Fibroblast of lung (primary cell): Measurements from ENCODE around the gene ITFG1.

Source experiments
- CTCF ChIP-seq, 2 donors: IDR thresholded peaks in 1 of 2; conservative IDR thresholded peaks in 1 of 2; 1 replicate in 1 of 2; 2 replicates in 1 of 2; pipeline ENCODE4 v1.5.1; 2011 to 2012; ENCODE audit warnings: low read length in 2 of 2, control low read depth in 1 of 2, inconsistent platforms in 1 of 2, low read depth in 1 of 2, mild to moderate bottlenecking in 1 of 2
- EZH2 ChIP-seq: IDR thresholded peaks from 2 replicates; pipeline ENCODE4 v1.5.1; 2012; ENCODE audit warnings: low read length, control low read depth, mild to moderate bottlenecking; ENCODE audit errors: missing control alignments

- TF ChIP-seq CTCF (conservative IDR thresholded peaks at IDR 0.05 in 1 of 2, IDR thresholded peaks at IDR 0.05 in 1 of 2; ENCODE audit: low read depth in 1 of 2, low read length in 2 of 2) (no peak), EZH2 (no peak)
These were observed 318.4 kb downstream of the ITFG1 start for GRCh38 chr16:47142486-47142820.
